Measurements from ENCODE around the gene GABRP. TPM values are rescaled to one million over a fixed set of nuclear protein-coding genes. Genes with fewer than 3 reads are reported as not detected.

Gene GABRP
- polyA plus RNA-seq, 3 donors = not detected

DNA sequence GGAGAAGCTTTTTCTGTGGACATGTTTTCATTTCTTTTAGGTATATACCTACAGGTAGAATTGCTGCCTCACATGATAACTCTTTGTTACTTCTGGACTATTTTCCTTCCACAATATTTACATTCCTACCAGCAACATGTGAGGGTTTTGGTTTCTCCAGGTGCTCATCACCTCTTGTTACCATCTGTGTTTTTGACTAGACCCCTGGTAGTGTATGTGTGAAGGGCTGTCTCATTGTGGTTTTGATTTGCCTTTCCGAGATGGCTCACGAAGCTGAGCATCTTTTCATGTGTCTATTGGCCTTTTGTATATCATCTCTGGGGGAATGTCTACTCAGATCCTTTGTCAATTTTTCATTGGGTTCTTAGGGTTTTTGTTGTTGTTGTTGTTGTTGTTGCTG, 61.1 kb downstream of the GABRP start:
- no peaks in the 10 kb centered on the region for H3K4me1 ChIP-seq (ENCODE audit: control insufficient read depth in 1 of 2, insufficient read depth in 2 of 2, low read length in 2 of 2)
- no peak overlapping the region for H3K9ac ChIP-seq (ENCODE audit: insufficient read depth, low read length, poor library complexity, severe bottlenecking)
- H3K27ac Mint-ChIP-seq = no peak overlapping the region
- TF ChIP-seq, protein P1, sequence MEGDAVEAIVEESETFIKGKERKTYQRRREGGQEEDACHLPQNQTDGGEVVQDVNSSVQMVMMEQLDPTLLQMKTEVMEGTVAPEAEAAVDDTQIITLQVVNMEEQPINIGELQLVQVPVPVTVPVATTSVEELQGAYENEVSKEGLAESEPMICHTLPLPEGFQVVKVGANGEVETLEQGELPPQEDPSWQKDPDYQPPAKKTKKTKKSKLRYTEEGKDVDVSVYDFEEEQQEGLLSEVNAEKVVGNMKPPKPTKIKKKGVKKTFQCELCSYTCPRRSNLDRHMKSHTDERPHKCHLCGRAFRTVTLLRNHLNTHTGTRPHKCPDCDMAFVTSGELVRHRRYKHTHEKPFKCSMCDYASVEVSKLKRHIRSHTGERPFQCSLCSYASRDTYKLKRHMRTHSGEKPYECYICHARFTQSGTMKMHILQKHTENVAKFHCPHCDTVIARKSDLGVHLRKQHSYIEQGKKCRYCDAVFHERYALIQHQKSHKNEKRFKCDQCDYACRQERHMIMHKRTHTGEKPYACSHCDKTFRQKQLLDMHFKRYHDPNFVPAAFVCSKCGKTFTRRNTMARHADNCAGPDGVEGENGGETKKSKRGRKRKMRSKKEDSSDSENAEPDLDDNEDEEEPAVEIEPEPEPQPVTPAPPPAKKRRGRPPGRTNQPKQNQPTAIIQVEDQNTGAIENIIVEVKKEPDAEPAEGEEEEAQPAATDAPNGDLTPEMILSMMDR (IDR thresholded peaks at IDR 0.05) = no peak
- 67% methylated on average over 2 of the region's 2 CpGs for WGBS (ENCODE audit: insufficient coverage)
- no peak overlapping the region for H3K4me3 Mint-ChIP-seq
- no peaks in the 10 kb centered on the region for H3K79me2 ChIP-seq (ENCODE audit: insufficient read depth, low read length)
- no peaks in the 10 kb centered on the region for H3K4me1 Mint-ChIP-seq
- no peaks in the 10 kb centered on the region for H3K27me3 ChIP-seq (ENCODE audit: control insufficient read depth in 2 of 2, insufficient read depth in 2 of 2, low read length in 2 of 2)
- H2AFZ ChIP-seq (ENCODE audit: insufficient read depth, low read depth, low read length, poor library complexity, severe bottlenecking) = no peak overlapping the region
- no peaks in the 10 kb centered on the region for H4K20me1 ChIP-seq (ENCODE audit: insufficient read depth, low read length)
- intact Hi-C loops (cut with micrococcal nuclease) = no loop called here
- DNase-seq = no peak
- peaks cover 2 to 6% (median 3%) of the 10 kb centered on the region in 3 donors for H3K27me3 Mint-ChIP-seq (ENCODE audit: low read depth in 3 of 3)
- H3K4me3 ChIP-seq (replicated peaks in 1 of 3; ENCODE audit: low read depth in 2 of 3, low read length in 3 of 3) = no peak overlapping the region
- H3K9me3 Mint-ChIP-seq = no peaks in the 10 kb centered on the region
- no peak overlapping the region for H3K27ac ChIP-seq (ENCODE audit: low read depth in 1 of 2, low read length in 2 of 2)
- H3K36me3 Mint-ChIP-seq = no peaks in the 10 kb centered on the region
- H3K36me3 ChIP-seq (replicated peaks in 1 of 2; ENCODE audit: control insufficient read depth in 1 of 2, insufficient read depth in 2 of 2, low read length in 2 of 2) = no peaks in the 10 kb centered on the region
- no peaks in the 10 kb centered on the region for H3K9me3 ChIP-seq (replicated peaks in 1 of 2; ENCODE audit: control insufficient read depth in 1 of 2, insufficient read depth in 1 of 2, low read length in 2 of 2)
- H3K4me2 ChIP-seq (replicated peaks; ENCODE audit: extremely low read depth, low read length, poor library complexity, severe bottlenecking) = no peak overlapping the region

DNA sequence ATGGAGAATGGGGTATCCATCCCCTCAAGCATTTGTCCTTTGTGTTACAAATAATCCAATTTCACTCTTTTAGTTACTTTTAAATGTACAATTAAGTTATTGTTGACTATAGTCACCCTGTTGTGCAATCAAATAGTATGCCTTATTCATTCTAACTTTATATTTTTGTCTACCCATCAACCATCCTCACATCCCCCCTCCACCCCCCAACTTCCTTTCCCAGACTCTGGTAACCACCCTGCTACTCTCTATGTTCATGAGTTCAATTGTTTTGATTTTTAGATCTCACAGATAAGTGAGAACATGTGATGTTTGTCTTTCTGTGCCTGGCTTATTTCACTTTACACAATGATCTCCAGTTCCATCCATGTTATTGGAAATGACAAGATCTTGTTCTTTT, 62.9 kb downstream of the GABRP start:
- Histone ChIP-seq H3K9me3 (replicated peaks in 1 of 2; ENCODE audit: control insufficient read depth in 1 of 2, insufficient read depth in 1 of 2, low read length in 2 of 2) (no peaks in the 10 kb centered on the region), H3K27me3 (ENCODE audit: control insufficient read depth in 2 of 2, insufficient read depth in 2 of 2, low read length in 2 of 2) (no peaks in the 10 kb centered on the region), H4K20me1 (ENCODE audit: insufficient read depth, low read length) (no peaks in the 10 kb centered on the region), H3K79me2 (ENCODE audit: insufficient read depth, low read length) (no peaks in the 10 kb centered on the region), H3K4me2 (replicated peaks; ENCODE audit: extremely low read depth, low read length, poor library complexity, severe bottlenecking) (no peak overlapping the region), H3K9ac (ENCODE audit: insufficient read depth, low read length, poor library complexity, severe bottlenecking) (no peak overlapping the region), H3K36me3 (replicated peaks in 1 of 2; ENCODE audit: control insufficient read depth in 1 of 2, insufficient read depth in 2 of 2, low read length in 2 of 2) (no peaks in the 10 kb centered on the region), H3K4me3 (replicated peaks in 1 of 3; ENCODE audit: low read depth in 2 of 3, low read length in 3 of 3) (no peak overlapping the region), H3K27ac (ENCODE audit: low read depth in 1 of 2, low read length in 2 of 2) (no peak overlapping the region), H3K4me1 (ENCODE audit: control insufficient read depth in 1 of 2, insufficient read depth in 2 of 2, low read length in 2 of 2) (no peaks in the 10 kb centered on the region), H2AFZ (ENCODE audit: insufficient read depth, low read depth, low read length, poor library complexity, severe bottlenecking) (no peak overlapping the region)
- Mint-ChIP-seq H3K27me3 (ENCODE audit: low read depth in 3 of 3) (peaks cover 3 to 8% (median 4%) of the 10 kb centered on the region in 3 donors), H3K27ac (no peak overlapping the region), H3K9me3 (no peaks in the 10 kb centered on the region), H3K4me3 (no peak overlapping the region), H3K4me1 (no peaks in the 10 kb centered on the region), H3K36me3 (no peaks in the 10 kb centered on the region)
- TF ChIP-seq, protein P1 (IDR thresholded peaks at IDR 0.05) = no peak
- DNase-seq = no peak
- intact Hi-C loops (cut with micrococcal nuclease) = no loop called here

All from CD14-positive monocyte (primary cell).